ENCODE results near the gene FOXN3.

The FOXN3 gene

GRCh38 chr14:89325299-89325883 is 91.6 kb downstream of the FOXN3 start:
- DNase-seq = no peak

GRCh38 chr14:89324501-89325298 is 92.3 kb downstream of the FOXN3 start:
- no peak for DNase-seq

GRCh38 chr14:89320381-89321000 is 96.5 kb downstream of the FOXN3 start:
- DNase-seq = no peak

- no peak for DNase-seq
These were observed 97.3 kb downstream of the FOXN3 start for GRCh38 chr14:89319687-89320086.

GRCh38 chr14:89317051-89317691 is 99.9 kb downstream of the FOXN3 start:
- DNase-seq = no peak

GRCh38 chr14:89315493-89316470 is 101.3 kb downstream of the FOXN3 start:
- no peak for DNase-seq

GRCh38 chr14:89314274-89314673 is 102.8 kb downstream of the FOXN3 start:
- DNase-seq = no peak

GRCh38 chr14:89312932-89313331 is 104.1 kb downstream of the FOXN3 start:
- DNase-seq = no peak

- no peak for DNase-seq
These were observed 106.8 kb downstream of the FOXN3 start for GRCh38 chr14:89310211-89310610.

- no peak for DNase-seq
These were observed 107.3 kb downstream of the FOXN3 start for GRCh38 chr14:89309670-89310177.

GRCh38 chr14:89308232-89308959 is 108.6 kb downstream of the FOXN3 start:
- no peak for DNase-seq

- no peak for DNase-seq
These were observed 109.6 kb downstream of the FOXN3 start for GRCh38 chr14:89307409-89307808.

GRCh38 chr14:89304972-89305703 is 111.9 kb downstream of the FOXN3 start:
- DNase-seq = no peak

GRCh38 chr14:89304561-89304960 is 112.5 kb downstream of the FOXN3 start:
- no peak for DNase-seq

GRCh38 chr14:89303456-89304435 is 113.3 kb downstream of the FOXN3 start:
- DNase-seq = no peak

GRCh38 chr14:89302396-89302950 is 114.6 kb downstream of the FOXN3 start:
- DNase-seq = no peak

GRCh38 chr14:89299587-89299986 is 117.4 kb downstream of the FOXN3 start:
- no peak for DNase-seq

- no peak for DNase-seq
These were observed 118.8 kb downstream of the FOXN3 start for GRCh38 chr14:89298056-89298834.

Measured in NCI-H2081 treated with DMSO at 0.1 percent for 48 hours (cell line).